ENCODE results near the gene ZBTB42. TPM values are rescaled to one million over a fixed set of nuclear protein-coding genes. Genes with fewer than 3 reads are reported as not detected.
A peak's percentile ranks its signal among the peaks of the same experiment; 100 is the strongest.

ZBTB42 gene
- total and polyA plus RNA-seq, 2 of the 13 experiments (the other 11 are each of a cell fraction or from before 2014, with no cell fraction given) = 2.8 to 4.2 TPM

DNA sequence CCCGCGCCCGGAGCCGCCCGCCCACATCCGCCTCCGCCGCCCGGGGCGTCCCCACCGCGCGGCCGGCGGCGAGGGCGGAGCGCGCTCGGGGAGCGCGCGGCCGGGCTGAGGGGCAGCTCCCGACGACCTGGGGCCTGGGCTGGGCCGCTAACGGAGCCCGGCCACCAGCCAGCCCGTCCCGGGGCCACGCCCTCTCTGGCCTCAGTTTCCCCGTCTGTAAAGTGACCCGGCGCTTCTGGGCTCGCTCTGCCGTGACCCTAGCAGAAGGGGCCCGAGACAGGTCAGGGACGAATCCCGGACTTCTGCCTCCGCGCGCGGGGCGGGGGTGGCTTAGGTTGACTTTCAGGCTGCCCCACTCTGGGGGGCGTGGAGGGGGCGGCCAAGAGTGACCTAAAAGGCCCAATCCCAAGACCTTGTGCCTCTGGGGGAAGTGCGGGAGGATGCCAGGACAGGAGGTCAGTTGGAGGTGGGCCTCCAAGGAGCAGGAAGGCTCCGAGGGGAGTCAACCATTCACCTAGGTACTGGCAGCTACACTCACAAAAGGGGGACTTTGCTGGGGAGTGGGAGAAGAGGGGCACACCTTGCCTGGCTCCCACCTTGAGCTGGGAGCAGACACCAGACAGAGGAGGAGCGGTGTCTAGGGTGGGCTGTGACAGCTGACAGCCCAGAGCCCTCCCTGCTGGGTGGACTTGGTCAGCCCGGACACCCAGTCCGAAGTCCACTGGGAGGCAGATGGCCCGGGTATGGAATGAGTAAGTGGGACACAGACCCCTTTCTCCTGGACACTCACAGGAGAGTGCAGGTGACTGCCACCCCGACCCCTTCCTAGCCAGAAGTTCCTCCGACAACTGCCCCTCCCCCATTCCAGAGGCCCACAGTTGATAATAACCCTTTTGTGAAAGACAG, 4.9 kb upstream of the ZBTB42 start (continued):
- TF ChIP-seq HNRNPUL1 (IDR thresholded peaks at IDR 0.05; ENCODE audit: low read depth, low read length) = no peak
- TF ChIP-seq, protein P1, sequence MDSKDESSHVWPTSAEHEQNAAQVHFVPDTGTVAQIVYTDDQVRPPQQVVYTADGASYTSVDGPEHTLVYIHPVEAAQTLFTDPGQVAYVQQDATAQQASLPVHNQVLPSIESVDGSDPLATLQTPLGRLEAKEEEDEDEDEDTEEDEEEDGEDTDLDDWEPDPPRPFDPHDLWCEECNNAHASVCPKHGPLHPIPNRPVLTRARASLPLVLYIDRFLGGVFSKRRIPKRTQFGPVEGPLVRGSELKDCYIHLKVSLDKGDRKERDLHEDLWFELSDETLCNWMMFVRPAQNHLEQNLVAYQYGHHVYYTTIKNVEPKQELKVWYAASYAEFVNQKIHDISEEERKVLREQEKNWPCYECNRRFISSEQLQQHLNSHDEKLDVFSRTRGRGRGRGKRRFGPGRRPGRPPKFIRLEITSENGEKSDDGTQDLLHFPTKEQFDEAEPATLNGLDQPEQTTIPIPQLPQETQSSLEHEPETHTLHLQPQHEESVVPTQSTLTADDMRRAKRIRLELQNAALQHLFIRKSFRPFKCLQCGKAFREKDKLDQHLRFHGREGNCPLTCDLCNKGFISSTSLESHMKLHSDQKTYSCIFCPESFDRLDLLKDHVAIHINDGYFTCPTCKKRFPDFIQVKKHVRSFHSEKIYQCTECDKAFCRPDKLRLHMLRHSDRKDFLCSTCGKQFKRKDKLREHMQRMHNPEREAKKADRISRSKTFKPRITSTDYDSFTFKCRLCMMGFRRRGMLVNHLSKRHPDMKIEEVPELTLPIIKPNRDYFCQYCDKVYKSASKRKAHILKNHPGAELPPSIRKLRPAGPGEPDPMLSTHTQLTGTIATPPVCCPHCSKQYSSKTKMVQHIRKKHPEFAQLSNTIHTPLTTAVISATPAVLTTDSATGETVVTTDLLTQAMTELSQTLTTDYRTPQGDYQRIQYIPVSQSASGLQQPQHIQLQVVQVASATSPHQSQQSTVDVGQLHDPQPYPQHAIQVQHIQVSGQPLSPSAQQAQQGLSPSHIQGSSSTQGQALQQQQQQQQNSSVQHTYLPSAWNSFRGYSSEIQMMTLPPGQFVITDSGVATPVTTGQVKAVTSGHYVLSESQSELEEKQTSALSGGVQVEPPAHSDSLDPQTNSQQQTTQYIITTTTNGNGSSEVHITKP (CRISPR knock-in tag; IDR thresholded peaks at IDR 0.05; ENCODE audit: low read depth) = peak; percentile 66; the same call in 1 of the 2 replicates
- no peak for TF ChIP-seq SUZ12 (IDR thresholded peaks at IDR 0.05; ENCODE audit: low read depth, low read length)
- no peak for TF ChIP-seq ZNF124 (CRISPR knock-in tag; IDR thresholded peaks at IDR 0.05)
- no peak for TF ChIP-seq ZSCAN25 (CRISPR knock-in tag; IDR thresholded peaks at IDR 0.05)
- TF ChIP-seq NBN (conservative IDR thresholded peaks at IDR 0.05) = no peak
- TF ChIP-seq, protein P2, sequence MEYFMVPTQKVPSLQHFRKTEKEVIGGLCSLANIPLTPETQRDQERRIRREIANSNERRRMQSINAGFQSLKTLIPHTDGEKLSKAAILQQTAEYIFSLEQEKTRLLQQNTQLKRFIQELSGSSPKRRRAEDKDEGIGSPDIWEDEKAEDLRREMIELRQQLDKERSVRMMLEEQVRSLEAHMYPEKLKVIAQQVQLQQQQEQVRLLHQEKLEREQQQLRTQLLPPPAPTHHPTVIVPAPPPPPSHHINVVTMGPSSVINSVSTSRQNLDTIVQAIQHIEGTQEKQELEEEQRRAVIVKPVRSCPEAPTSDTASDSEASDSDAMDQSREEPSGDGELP (IDR thresholded peaks at IDR 0.05; ENCODE audit: borderline replicate concordance, low read depth) = peak; percentile 90
- no peak for TF ChIP-seq ZNF883 (CRISPR knock-in tag; IDR thresholded peaks at IDR 0.05; ENCODE audit: not compliant biosample characterization)
- TF ChIP-seq ZNF205 (CRISPR knock-in tag; IDR thresholded peaks at IDR 0.05) = no peak
- TF ChIP-seq HNRNPL (IDR thresholded peaks at IDR 0.05; ENCODE audit: low read depth, low read length) = no peak
- TF ChIP-seq, protein P3, sequence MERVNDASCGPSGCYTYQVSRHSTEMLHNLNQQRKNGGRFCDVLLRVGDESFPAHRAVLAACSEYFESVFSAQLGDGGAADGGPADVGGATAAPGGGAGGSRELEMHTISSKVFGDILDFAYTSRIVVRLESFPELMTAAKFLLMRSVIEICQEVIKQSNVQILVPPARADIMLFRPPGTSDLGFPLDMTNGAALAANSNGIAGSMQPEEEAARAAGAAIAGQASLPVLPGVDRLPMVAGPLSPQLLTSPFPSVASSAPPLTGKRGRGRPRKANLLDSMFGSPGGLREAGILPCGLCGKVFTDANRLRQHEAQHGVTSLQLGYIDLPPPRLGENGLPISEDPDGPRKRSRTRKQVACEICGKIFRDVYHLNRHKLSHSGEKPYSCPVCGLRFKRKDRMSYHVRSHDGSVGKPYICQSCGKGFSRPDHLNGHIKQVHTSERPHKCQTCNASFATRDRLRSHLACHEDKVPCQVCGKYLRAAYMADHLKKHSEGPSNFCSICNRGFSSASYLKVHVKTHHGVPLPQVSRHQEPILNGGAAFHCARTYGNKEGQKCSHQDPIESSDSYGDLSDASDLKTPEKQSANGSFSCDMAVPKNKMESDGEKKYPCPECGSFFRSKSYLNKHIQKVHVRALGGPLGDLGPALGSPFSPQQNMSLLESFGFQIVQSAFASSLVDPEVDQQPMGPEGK (CRISPR knock-in tag; IDR thresholded peaks at IDR 0.05) = peak; percentile 8; the same call in 1 of the 2 replicates
- TF ChIP-seq, protein P4, sequence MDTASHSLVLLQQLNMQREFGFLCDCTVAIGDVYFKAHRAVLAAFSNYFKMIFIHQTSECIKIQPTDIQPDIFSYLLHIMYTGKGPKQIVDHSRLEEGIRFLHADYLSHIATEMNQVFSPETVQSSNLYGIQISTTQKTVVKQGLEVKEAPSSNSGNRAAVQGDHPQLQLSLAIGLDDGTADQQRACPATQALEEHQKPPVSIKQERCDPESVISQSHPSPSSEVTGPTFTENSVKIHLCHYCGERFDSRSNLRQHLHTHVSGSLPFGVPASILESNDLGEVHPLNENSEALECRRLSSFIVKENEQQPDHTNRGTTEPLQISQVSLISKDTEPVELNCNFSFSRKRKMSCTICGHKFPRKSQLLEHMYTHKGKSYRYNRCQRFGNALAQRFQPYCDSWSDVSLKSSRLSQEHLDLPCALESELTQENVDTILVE (CRISPR knock-in tag; IDR thresholded peaks at IDR 0.05) = 0 out of 2 replicates have a peak, but pooled peaks have one; percentile 63
- TF ChIP-seq, protein P5, sequence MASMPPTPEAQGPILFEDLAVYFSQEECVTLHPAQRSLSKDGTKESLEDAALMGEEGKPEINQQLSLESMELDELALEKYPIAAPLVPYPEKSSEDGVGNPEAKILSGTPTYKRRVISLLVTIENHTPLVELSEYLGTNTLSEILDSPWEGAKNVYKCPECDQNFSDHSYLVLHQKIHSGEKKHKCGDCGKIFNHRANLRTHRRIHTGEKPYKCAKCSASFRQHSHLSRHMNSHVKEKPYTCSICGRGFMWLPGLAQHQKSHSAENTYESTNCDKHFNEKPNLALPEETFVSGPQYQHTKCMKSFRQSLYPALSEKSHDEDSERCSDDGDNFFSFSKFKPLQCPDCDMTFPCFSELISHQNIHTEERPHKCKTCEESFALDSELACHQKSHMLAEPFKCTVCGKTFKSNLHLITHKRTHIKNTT (CRISPR knock-in tag; IDR thresholded peaks at IDR 0.05) = no peak
- TF ChIP-seq NRL (CRISPR knock-in tag; IDR thresholded peaks at IDR 0.05; ENCODE audit: borderline replicate concordance) = 0 out of 2 replicates have a peak, but pooled peaks have one; percentile 54

All from HepG2 (cell line).